H1 (cell line): ENCODE measurements around the gene APBA2. TPM values are rescaled to one million over a fixed set of nuclear protein-coding genes. Genes with fewer than 3 reads are reported as not detected.

ENCODE experiments used
- CTCF ChIA-PET: fragments of 300-600 bp; sonication (Branson Sonifier 250); formaldehyde crosslinking; loops from one replicate; lab custom pipeline; 2021; ENCODE audit not compliant: partially characterized antibody; lab: Charles Lee
- POLR2A ChIA-PET: fragments of 300-600 bp; sonication (Branson Sonifier 250); formaldehyde crosslinking; loops from one replicate; lab custom pipeline; 2021; ENCODE audit warnings: inconsistent platforms; ENCODE audit not compliant: partially characterized antibody; lab: Charles Lee
- DNase-seq, 2 experiments: peaks; one replicate each; pipeline versions ENCODE4 v3.0.0 to v3.0.0-alpha.2; 2010 to 2022; ENCODE audit warnings: low spot score in 2 of 2, low read depth in 1 of 2, mixed read lengths in 1 of 2
- FAIRE-seq: peaks from 2 replicates; lab custom pipeline; 2011; peaks lifted over from hg19 to GRCh38; lab: Jason Lieb, UNC
- H2AFZ ChIP-seq: 2 replicates; pipeline ENCODE4 v1.8.1; 2012; ENCODE audit warnings: low read length, inconsistent platforms
- H2AK5ac ChIP-seq: 2 replicates; pipeline ENCODE4 v1.6.1; 2013; ENCODE audit warnings: low read depth, low read length
- H2BK120ac ChIP-seq: replicated peaks from 2 replicates; pipeline ENCODE3; 2013; ENCODE audit warnings: low read depth, low read length, inconsistent platforms
- H2BK12ac ChIP-seq: 2 replicates; pipeline ENCODE4 v1.6.1; 2013; ENCODE audit warnings: low read depth, low read length
- H2BK15ac ChIP-seq: 2 replicates; pipeline ENCODE4 v1.6.1; 2013; ENCODE audit warnings: low read length
- H2BK20ac ChIP-seq: 2 replicates; pipeline ENCODE4 v1.6.1; 2013; ENCODE audit warnings: low read length
- H2BK5ac ChIP-seq: 2 replicates; pipeline ENCODE4 v1.6.1; 2013; ENCODE audit warnings: low read depth, low read length
- H3K14ac ChIP-seq: 2 replicates; pipeline ENCODE4 v1.6.1; 2013; ENCODE audit warnings: inconsistent platforms; ENCODE audit not compliant: insufficient read length
- H3K18ac ChIP-seq: 2 replicates; pipeline ENCODE4 v1.6.1; 2013; ENCODE audit warnings: low read length; ENCODE audit errors: extremely low read depth
- H3K23ac ChIP-seq: 2 replicates; pipeline ENCODE4 v1.6.1; 2013; ENCODE audit warnings: inconsistent platforms; ENCODE audit not compliant: insufficient read length
- H3K23me2 ChIP-seq: 2 replicates; pipeline ENCODE4 v1.6.1; 2013; ENCODE audit warnings: low read depth, low read length
- H3K27ac ChIP-seq: 2 replicates; pipeline ENCODE4 v1.6.1; 2011; ENCODE audit warnings: low read depth, low read length, inconsistent platforms
- H3K27me3 ChIP-seq, 4 experiments: replicated peaks in 1 of 4; 1 replicate in 1 of 4; 2 replicates in 3 of 4; pipeline versions ENCODE4 v1.6.1 to v1.8.1; 2011 to 2013; ENCODE audit warnings: low read length in 3 of 4, mild to moderate bottlenecking in 3 of 4, inconsistent platforms in 2 of 4, mixed read lengths in 2 of 4, moderate library complexity in 1 of 4; ENCODE audit not compliant: control insufficient read depth in 3 of 4, insufficient read depth in 3 of 4; ENCODE audit errors: extremely low read depth in 1 of 4
- H3K36me3 ChIP-seq, 4 experiments: 2 replicates each; pipeline versions ENCODE4 v1.6.1 to v1.8.1; 2011 to 2013; ENCODE audit warnings: mild to moderate bottlenecking in 4 of 4, low read length in 3 of 4, moderate library complexity in 2 of 4, control low read depth in 1 of 4, inconsistent platforms in 1 of 4; ENCODE audit not compliant: insufficient read depth in 4 of 4, control insufficient read depth in 2 of 4
- H3K4ac ChIP-seq: replicated peaks from 2 replicates; pipeline ENCODE3; 2013; ENCODE audit warnings: low read length, low read depth, mixed read lengths, inconsistent platforms; ENCODE audit not compliant: insufficient read length
- H3K4me1 ChIP-seq, 4 experiments: replicated peaks in 1 of 4; 1 replicate in 1 of 4; 2 replicates in 3 of 4; pipeline versions ENCODE4 v1.6.1 to v1.8.1; 2011 to 2013; ENCODE audit warnings: low read length in 3 of 4, inconsistent platforms in 2 of 4, mixed read lengths in 1 of 4; ENCODE audit not compliant: insufficient read depth in 4 of 4, control insufficient read depth in 3 of 4
- H3K4me2 ChIP-seq, 2 experiments: 2 replicates each; pipeline versions ENCODE4 v1.6.1 to v1.8.1; 2011 to 2013; ENCODE audit warnings: low read depth in 2 of 2, low read length in 2 of 2, control low read depth in 1 of 2, inconsistent platforms in 1 of 2, mild to moderate bottlenecking in 1 of 2; ENCODE audit not compliant: insufficient read depth in 1 of 2
- H3K4me3 ChIP-seq, 4 experiments: fragments of 200-600, 300-600 bp in 1 of 4; sonication (generic), shearing (Covaris generic), sonication (Bioruptor Twin) in 1 of 4; 2 replicates each; pipeline versions ENCODE4 v1.5.1 to v1.8.1; 2011 to 2016; ENCODE audit warnings: low read length in 4 of 4, low read depth in 3 of 4, control low read depth in 2 of 4, inconsistent platforms in 2 of 4, mild to moderate bottlenecking in 2 of 4, mixed read lengths in 1 of 4, moderate library complexity in 1 of 4; ENCODE audit not compliant: insufficient read depth in 2 of 4; ENCODE audit errors: extremely low read depth in 1 of 4
- H3K56ac ChIP-seq: replicated peaks from 2 replicates; pipeline ENCODE3; 2013; ENCODE audit warnings: low read depth, mild to moderate bottlenecking, mixed read lengths, low read length, inconsistent platforms; ENCODE audit not compliant: insufficient read length
- H3K79me1 ChIP-seq: 2 replicates; pipeline ENCODE4 v1.6.1; 2013; ENCODE audit warnings: low read depth, low read length, control low read depth
- H3K79me2 ChIP-seq, 2 experiments: 2 replicates each; pipeline versions ENCODE4 v1.6.1 to v1.8.1; 2012 to 2013; ENCODE audit warnings: low read length in 2 of 2, mild to moderate bottlenecking in 2 of 2, inconsistent platforms in 1 of 2; ENCODE audit not compliant: insufficient read depth in 2 of 2, control insufficient read depth in 1 of 2
- H3K9ac ChIP-seq, 4 experiments: replicated peaks in 1 of 4; 1 replicate in 1 of 4; 2 replicates in 3 of 4; pipeline versions ENCODE4 v1.6.1 to v1.8.1; 2011 to 2013; ENCODE audit warnings: low read depth in 3 of 4, low read length in 3 of 4, control low read depth in 2 of 4, mild to moderate bottlenecking in 2 of 4, moderate library complexity in 2 of 4, inconsistent platforms in 1 of 4; ENCODE audit errors: extremely low read depth in 1 of 4
- H3K9me3 ChIP-seq, 2 experiments: 2 replicates each; pipeline versions ENCODE4 v1.6.1 to v1.8.1; 2012 to 2013; ENCODE audit warnings: mild to moderate bottlenecking in 2 of 2, moderate library complexity in 2 of 2, control low read depth in 1 of 2, inconsistent platforms in 1 of 2, low read depth in 1 of 2, low read length in 1 of 2, mixed read lengths in 1 of 2; ENCODE audit not compliant: insufficient read depth in 2 of 2
- H4K20me1 ChIP-seq, 2 experiments: replicated peaks in 1 of 2; 2 replicates each; pipeline versions ENCODE3 to v1.8.1; 2011 to 2013; ENCODE audit warnings: inconsistent platforms in 2 of 2, low read length in 2 of 2, mild to moderate bottlenecking in 1 of 2; ENCODE audit not compliant: insufficient read depth in 2 of 2, control insufficient read depth in 1 of 2
- H4K5ac ChIP-seq: 2 replicates; pipeline ENCODE4 v1.6.1; 2013; ENCODE audit warnings: low read length, low read depth, mixed read lengths, inconsistent platforms; ENCODE audit not compliant: insufficient read length
- H4K8ac ChIP-seq: 2 replicates; pipeline ENCODE4 v1.8.0; 2013; ENCODE audit warnings: mild to moderate bottlenecking, moderate library complexity, low read length, inconsistent platforms; ENCODE audit not compliant: insufficient read depth; ENCODE audit errors: extremely low read depth
- H4K91ac ChIP-seq: replicated peaks from 2 replicates; pipeline ENCODE3; 2013; ENCODE audit warnings: low read length, mixed read lengths, inconsistent platforms; ENCODE audit not compliant: insufficient read length
- ASH2L ChIP-seq: fragments of 200-600, 300-600 bp; sonication (generic); IDR thresholded peaks from one replicate; pipeline ENCODE4 v1.7.1; 2017; ENCODE audit warnings: low read length
- E2F6 ChIP-seq: IDR thresholded peaks from 2 replicates; pipeline ENCODE4 v1.6.1; 2012; ENCODE audit warnings: inconsistent platforms
- KDM4A ChIP-seq: IDR thresholded peaks from one replicate; pipeline ENCODE4 v1.7.1; 2012; ENCODE audit warnings: low read depth, mild to moderate bottlenecking, moderate library complexity, low read length, inconsistent platforms; ENCODE audit not compliant: severe bottlenecking
- MAFK ChIP-seq: IDR thresholded peaks from 2 replicates; pipeline ENCODE4 v1.6.1; 2012; ENCODE audit warnings: low read depth, mild to moderate bottlenecking, improper control_type of control experiment, low read length
- MAX ChIP-seq: IDR thresholded peaks from 2 replicates; pipeline ENCODE4 v1.6.1; 2012; ENCODE audit warnings: inconsistent platforms
- RBBP5 ChIP-seq: IDR thresholded peaks from 2 replicates; pipeline ENCODE4 v1.7.1; 2012; ENCODE audit warnings: low read depth, mild to moderate bottlenecking, inconsistent platforms, low read length, moderate library complexity, borderline replicate concordance
- SIRT6 ChIP-seq: IDR thresholded peaks from one replicate; pipeline ENCODE4 v1.7.1; 2012; ENCODE audit warnings: low read length, inconsistent platforms
- TAF1 ChIP-seq: IDR thresholded peaks from 2 replicates; pipeline ENCODE4 v1.6.1; 2011; ENCODE audit warnings: mild to moderate bottlenecking, low read depth, low read length
- TBP ChIP-seq: IDR thresholded peaks from 2 replicates; pipeline ENCODE4 v1.6.1; 2011; ENCODE audit warnings: low read depth, low read length, improper control_type of control experiment
- WGBS, 2 experiments: shearing (Covaris generic) in 1 of 2; methylation state at CpG; one replicate each; pipeline versions ENCODE4 v1.1.6 to v1.1.7; 2013 to 2015; ENCODE audit warnings: low lambda C conversion rate in 2 of 2, mixed read lengths in 2 of 2, inconsistent platforms in 1 of 2, low coverage in 1 of 2, missing lambda C conversion rate in 1 of 2; ENCODE audit not compliant: insufficient replicate concordance in 2 of 2, insufficient coverage in 1 of 2, insufficient read length in 1 of 2; ENCODE audit errors: extremely low coverage in 1 of 2, missing lambda C conversion rate in 1 of 2; 5-methylcytosine and 5-hydroxymethylcytosine counted together
- polyA plus RNA-seq, 7 experiments: library from polyadenylated mRNA; depleted of rRNA in 3 of 7; stranded (reverse) in 5 of 7; unstranded in 2 of 7; fragments of >200 nt in 5 of 7; fragments of 200-250 nt in 2 of 7; gene quantifications; 1 replicate in 5 of 7; 2 replicates in 1 of 7; 4 replicates in 1 of 7; pipeline versions ENCODE4 v1.2.1 to v1.2.3, GENCODE V29; 2011 to 2013; ENCODE audit warnings: missing spikeins in 2 of 7, mixed read lengths in 2 of 7
- total RNA-seq: library from RNA; stranded (reverse); fragmentation: NEBNext Ultra II Directional; extraction: Animal tissue kit (Norgen Biotek cat#: 25700); gene quantifications from 2 replicates; pipeline ENCODE4 v1.2.1, GENCODE V29; 2021

APBA2 gene
- total and polyA plus RNA-seq, 2 of the 8 experiments (the other 6 are each of a cell fraction or from before 2014, with no cell fraction given): 15.5 to 19.0 TPM

GRCh38 chr15:29029651-29030195 lies 143.9 kb downstream of the APBA2 start:
- no peaks in the 10 kb centered on the region for H3K36me3 ChIP-seq
- 93% methylated on average over 17 of the region's 17 CpGs; no CpG with 5 or more reads in 1 of the 2 experiments for WGBS, 2 experiments
- H3K4me3 ChIP-seq: no peak overlapping the region
- H4K8ac ChIP-seq: peak overlapping the region; percentile 45; the same call in 1 of the 2 replicates
- H3K23ac ChIP-seq: no peak overlapping the region
- H3K79me1 ChIP-seq: no peaks in the 10 kb centered on the region
- ChIA-PET POLR2A (interaction anchor here (1.0 kb wide), 1 partner anchor 8 kb away, joined by 3 read pairs; no protein-coding TSS in a partner anchor), CTCF (interaction anchor here (1.1 to 4.6 kb wide), 2 partner anchors 39 to 60 kb away, joined by 5 to 18 read pairs; no protein-coding TSS in a partner anchor)
- no peak overlapping the region for H3K14ac ChIP-seq
- H3K27ac ChIP-seq: no peak overlapping the region
- no peak overlapping the region for H2BK120ac ChIP-seq
- H3K18ac ChIP-seq: no peak overlapping the region
- no peaks in the 10 kb centered on the region for H3K79me2 ChIP-seq
- H3K4me1 ChIP-seq: peaks cover 0 to 8% (median 4%) of the 10 kb centered on the region in 4 experiments; a peak in 4 of 7 replicates
- no peak overlapping the region for H4K91ac ChIP-seq
- H4K20me1 ChIP-seq: no peaks in the 10 kb centered on the region
- H2BK20ac ChIP-seq: no peak overlapping the region
- H3K4ac ChIP-seq: no peak overlapping the region
- no peaks in the 10 kb centered on the region for H3K27me3 ChIP-seq
- no peak overlapping the region for H3K9ac ChIP-seq
- no peak for TF ChIP-seq E2F6
- TF ChIP-seq RBBP5: no peak
- no peak for TF ChIP-seq TBP
- no peak for TF ChIP-seq MAFK
- no peak for TF ChIP-seq ASH2L
- TF ChIP-seq TAF1: no peak
- TF ChIP-seq MAX: no peak
- TF ChIP-seq SIRT6: no peak
- no peak for TF ChIP-seq KDM4A
- H3K56ac ChIP-seq: no peak overlapping the region
- no peak overlapping the region for H2AFZ ChIP-seq
- 0 out of 4 replicates have a peak, but pooled peaks cover 0 to 4% of the 10 kb centered on the region in 2 experiments for H3K9me3 ChIP-seq
- no peak overlapping the region for H3K4me2 ChIP-seq
- no peak overlapping the region for H2AK5ac ChIP-seq
- H3K23me2 ChIP-seq: no peaks in the 10 kb centered on the region
- H2BK12ac ChIP-seq: no peak overlapping the region
- no peak overlapping the region for H2BK15ac ChIP-seq
- DNase-seq (no peak), FAIRE-seq (no peak)
- no peak overlapping the region for H2BK5ac ChIP-seq
- no peak overlapping the region for H4K5ac ChIP-seq
